ENCODE data around the gene ZNF175.
A peak's percentile ranks its signal among the peaks of the same experiment; 100 is the strongest.

The ZNF175 gene

GRCh38 chr19:51570962-51571575 is at the start of gene ZNF175:
Gene ZNF175 (plus strand): TSS chr19:51571283. CDS start chr19:51573330, 2,047 bp downstream.
- H3K4me1 ChIP-seq (ENCODE audit: control insufficient read depth in 1 of 2, insufficient read depth in 1 of 2, low read depth in 1 of 2, low read length in 1 of 2) = peaks cover 7 to 16% of the 10 kb centered on the region in 2 experiments
- peak within 1 kb of the TSS; percentile 50 to 55 for H3K4me3 ChIP-seq (ENCODE audit: low read depth in 1 of 2, low read length in 1 of 2)
- no peak within 1 kb of the TSS for H3K27ac ChIP-seq
- peaks cover 46% of the 10 kb centered on the region for H3K27me3 ChIP-seq
- TF ChIP-seq CTCF (IDR thresholded peaks at IDR 0.05) = no peak
- no peaks in the 10 kb centered on the region for H3K36me3 ChIP-seq
- no peaks in the 10 kb centered on the region for H3K9me3 ChIP-seq

- no peak for TF ChIP-seq CTCF (IDR thresholded peaks at IDR 0.05)
- no peaks in the 10 kb centered on the region for H3K9me3 ChIP-seq
- no peaks in the 10 kb centered on the region for H3K36me3 ChIP-seq
- no peak overlapping the region for H3K4me3 ChIP-seq (ENCODE audit: low read depth in 1 of 2, low read length in 1 of 2)
- H3K27me3 ChIP-seq = no peaks in the 10 kb centered on the region
- H3K27ac ChIP-seq = no peak overlapping the region
- H3K4me1 ChIP-seq (ENCODE audit: control insufficient read depth in 1 of 2, insufficient read depth in 1 of 2, low read depth in 1 of 2, low read length in 1 of 2) = no peaks in the 10 kb centered on the region
These were observed 49.7 kb upstream of the ZNF175 start for GRCh38 chr19:51521357-51521756.

- Histone ChIP-seq H3K9me3 (no peaks in the 10 kb centered on the region), H3K4me1 (ENCODE audit: control insufficient read depth in 1 of 2, insufficient read depth in 1 of 2, low read depth in 1 of 2, low read length in 1 of 2) (no peaks in the 10 kb centered on the region), H3K27me3 (no peaks in the 10 kb centered on the region), H3K4me3 (ENCODE audit: low read depth in 1 of 2, low read length in 1 of 2) (no peak overlapping the region), H3K27ac (no peak overlapping the region), H3K36me3 (no peaks in the 10 kb centered on the region)
- no peak for TF ChIP-seq CTCF (IDR thresholded peaks at IDR 0.05)
These were observed 49.3 kb upstream of the ZNF175 start for GRCh38 chr19:51521781-51522180.

GRCh38 chr19:51524666-51525264 is 46.3 kb upstream of the ZNF175 start:
- H3K4me1 ChIP-seq (ENCODE audit: control insufficient read depth in 1 of 2, insufficient read depth in 1 of 2, low read depth in 1 of 2, low read length in 1 of 2) = no peaks in the 10 kb centered on the region
- H3K4me3 ChIP-seq (ENCODE audit: low read depth in 1 of 2, low read length in 1 of 2) = no peak overlapping the region
- no peak for TF ChIP-seq CTCF (IDR thresholded peaks at IDR 0.05)
- no peaks in the 10 kb centered on the region for H3K9me3 ChIP-seq
- H3K27ac ChIP-seq = no peak overlapping the region
- peaks cover 6% of the 10 kb centered on the region for H3K27me3 ChIP-seq
- no peaks in the 10 kb centered on the region for H3K36me3 ChIP-seq

- no peaks in the 10 kb centered on the region for H3K9me3 ChIP-seq
- peaks cover 6% of the 10 kb centered on the region for H3K27me3 ChIP-seq
- TF ChIP-seq CTCF (IDR thresholded peaks at IDR 0.05) = no peak
- H3K4me1 ChIP-seq (ENCODE audit: control insufficient read depth in 1 of 2, insufficient read depth in 1 of 2, low read depth in 1 of 2, low read length in 1 of 2) = no peaks in the 10 kb centered on the region
- no peaks in the 10 kb centered on the region for H3K36me3 ChIP-seq
- H3K27ac ChIP-seq = no peak overlapping the region
- no peak overlapping the region for H3K4me3 ChIP-seq (ENCODE audit: low read depth in 1 of 2, low read length in 1 of 2)
These were observed 45.4 kb upstream of the ZNF175 start for GRCh38 chr19:51525651-51526050.
